Panc1 (cell line): Measurements from ENCODE around the gene TFDP1. TPM values are rescaled to one million over a fixed set of nuclear protein-coding genes. Genes with fewer than 3 reads are reported as not detected.

Source experiments
- ATAC-seq: fragments of 200-7000 bp; cut with Tn5 transposase; 2 replicates; pipeline ENCODE4 v1.9.1; 2020; ENCODE audit warnings: mild to moderate bottlenecking, moderate library complexity
- BruUV-seq: library from RNA; stranded (reverse); fragments of 400-500 nt; replicated peaks from 2 replicates; lab custom pipeline; 2021; lab: Mats Ljungman, UMichigan
- CTCF ChIA-PET: fragments of 300-600 bp; sonication (Branson Sonifier 250); formaldehyde crosslinking; loops from one replicate; lab custom pipeline; 2022; ENCODE audit warnings: antibody characterized with exemption; lab: Charles Lee
- POLR2A ChIA-PET: fragments of 300-600 bp; sonication (Branson Sonifier 250); formaldehyde crosslinking; loops from one replicate; lab custom pipeline; 2022; ENCODE audit warnings: antibody characterized with exemption; lab: Charles Lee
- DNase-seq: peaks from one replicate; pipeline ENCODE4 v3.0.0-alpha.2; 2010; ENCODE audit warnings: low read depth, low spot score
- H3K27ac ChIP-seq: 2 replicates; pipeline ENCODE4 v1.5.1; 2011; ENCODE audit warnings: mild to moderate bottlenecking, low read length, inconsistent platforms
- H3K27me3 ChIP-seq: fragments of 200-500 bp; sonication (Bioruptor generic); 2 replicates; pipeline ENCODE4 v1.6.0; 2014; ENCODE audit warnings: low read length, inconsistent platforms; ENCODE audit not compliant: control insufficient read depth, insufficient read depth
- H3K36me3 ChIP-seq: fragments of 200-500 bp; sonication (Bioruptor generic); 2 replicates; pipeline ENCODE4 v1.5.1; 2014; ENCODE audit warnings: inconsistent platforms, mild to moderate bottlenecking, low read length, moderate library complexity; ENCODE audit not compliant: control insufficient read depth, insufficient read depth
- H3K4me1 ChIP-seq: 2 replicates; pipeline ENCODE4 v1.5.1; 2011; ENCODE audit warnings: inconsistent platforms, mild to moderate bottlenecking, low read length, moderate library complexity; ENCODE audit not compliant: control insufficient read depth, insufficient read depth
- H3K4me3 ChIP-seq, 2 experiments: 2 replicates each; pipeline ENCODE4 v1.5.1; 2011 to 2012; ENCODE audit warnings: low read depth in 2 of 2, low read length in 2 of 2, mild to moderate bottlenecking in 2 of 2, inconsistent platforms in 1 of 2, moderate library complexity in 1 of 2
- H3K9me3 ChIP-seq: fragments of 200-500 bp; sonication (Bioruptor generic); 2 replicates; pipeline ENCODE4 v1.5.1; 2014; ENCODE audit warnings: low read depth, mild to moderate bottlenecking, inconsistent platforms, low read length, moderate library complexity; ENCODE audit not compliant: control insufficient read depth, insufficient read depth
- CTCF ChIP-seq: fragments of 450-650 bp; IDR thresholded peaks from 2 replicates; pipeline ENCODE4 v1.5.1; 2017; ENCODE audit warnings: mild to moderate bottlenecking
- POLR2AphosphoS5 ChIP-seq: IDR thresholded peaks from 2 replicates; pipeline ENCODE4 v1.6.1; 2012; ENCODE audit warnings: mild to moderate bottlenecking, low read depth, low read length, moderate library complexity
- REST ChIP-seq, 2 experiments: IDR thresholded peaks; 2 replicates each; pipeline ENCODE4 v1.6.1; 2011 to 2012; ENCODE audit warnings: low read depth in 2 of 2, control low read depth in 1 of 2, low read length in 1 of 2, mild to moderate bottlenecking in 1 of 2, moderate library complexity in 1 of 2; ENCODE audit not compliant: insufficient read depth in 1 of 2
- SIN3A ChIP-seq: IDR thresholded peaks from 2 replicates; pipeline ENCODE4 v1.6.1; 2012; ENCODE audit warnings: low read depth, mild to moderate bottlenecking, low read length, moderate library complexity, borderline replicate concordance; ENCODE audit not compliant: insufficient read depth
- TCF7L2 ChIP-seq: IDR thresholded peaks from 2 replicates; pipeline ENCODE4 v1.6.1; 2011; ENCODE audit warnings: mild to moderate bottlenecking, low read depth, low read length, inconsistent platforms
- in situ Hi-C: cut with HindIII; loops from 2 replicates; pipeline ENCODE4 v1.10.0; 2016; ENCODE audit warnings: low sequenced_read_pairs, low pct_unique_long_range_greater_than_20kb
- intact Hi-C: fragments of 100-400 bp; cut with micrococcal nuclease; formaldehyde crosslinking; loops from one replicate; pipeline ENCODE4 v1.10.0; 2022; ENCODE audit not compliant: unreplicated experiment
- total RNA-seq: library from RNA; stranded (reverse); gene quantifications from one replicate; pipeline ENCODE4 v1.2.1, GENCODE V29; 2021; ENCODE audit not compliant: unreplicated experiment

TFDP1 gene
- total RNA-seq, 1 experiment from 2014 or later, result 91.6 TPM

- TF ChIP-seq TCF7L2 (no peak), REST (IDR thresholded peaks at IDR 0.05; ENCODE audit: insufficient read depth in 1 of 2, low read depth in 2 of 2, low read length in 1 of 2) (no peak), CTCF (no peak), POLR2AphosphoS5 (no peak), SIN3A (no peak)
- ChIA-PET POLR2A (no interaction called here), CTCF (no interaction called here)
- DNase-seq (no peak), ATAC-seq (no peak)
- Histone ChIP-seq H3K27me3 (no peaks in the 10 kb centered on the region), H3K36me3 (peaks cover 3% of the 10 kb centered on the region; the same call in 1 of the 2 replicates), H3K4me3 (no peak overlapping the region), H3K27ac (no peak overlapping the region), H3K9me3 (no peaks in the 10 kb centered on the region), H3K4me1 (no peaks in the 10 kb centered on the region)
- in situ Hi-C loops, result no loop called here
- intact Hi-C loops, result no loop called here
- no TSS peak for BruUV-seq
Observed at GRCh38 chr13:113608967-113609533, 24.5 kb downstream of the TFDP1 start.

- no peak overlapping the region for H3K4me3 ChIP-seq
- POLR2A ChIA-PET, result no interaction called here
- BruUV-seq, result no TSS peak
- no peaks in the 10 kb centered on the region for H3K4me1 ChIP-seq
- no peaks in the 10 kb centered on the region for H3K27me3 ChIP-seq
- H3K9me3 ChIP-seq, result no peaks in the 10 kb centered on the region
- ATAC-seq (no peak), DNase-seq (no peak)
- peaks cover 3% of the 10 kb centered on the region; the same call in 1 of the 2 replicates for H3K36me3 ChIP-seq
- intact Hi-C loops (no loop called here), in situ Hi-C loops (no loop called here)
- no peak for TF ChIP-seq TCF7L2
- TF ChIP-seq REST (IDR thresholded peaks at IDR 0.05; ENCODE audit: insufficient read depth in 1 of 2, low read depth in 2 of 2, low read length in 1 of 2), result no peak
- CTCF ChIA-PET, result no interaction called here
- no peak overlapping the region for H3K27ac ChIP-seq
Observed at GRCh38 chr13:113609616-113610015, 25.1 kb downstream of the TFDP1 start.
